Measurements from ENCODE around the gene PRPF8.

GRCh38 chr17:1731194-1731506, 46.5 kb upstream of the PRPF8 start:
- TF ChIP-seq CTCF (IDR thresholded peaks at IDR 0.05; ENCODE audit: insufficient read depth, low read length): no peak
- TF ChIP-seq SPI1 (IDR thresholded peaks at IDR 0.05; ENCODE audit: borderline replicate concordance, low read depth): no peak
- no peak for TF ChIP-seq GABPA (IDR thresholded peaks at IDR 0.05; ENCODE audit: low read depth)
- no peak for TF ChIP-seq POLR2AphosphoS5 (IDR thresholded peaks at IDR 0.05; ENCODE audit: low read depth)
- no peak for TF ChIP-seq REST (IDR thresholded peaks at IDR 0.05; ENCODE audit: insufficient replicate concordance, low read depth)
